GM12878 (cell line): Measurements from ENCODE around the gene ELP6. TPM values are rescaled to one million over a fixed set of nuclear protein-coding genes. Genes with fewer than 3 reads are reported as not detected.
A peak's percentile ranks its signal among the peaks of the same experiment; 100 is the strongest.

Source experiments
- ATF7 ChIP-seq: fragments of 450-650 bp; IDR thresholded peaks from 2 replicates; pipeline ENCODE4 v1.6.1; 2016; ENCODE audit warnings: low read depth, mild to moderate bottlenecking
- CHD2 ChIP-seq: IDR thresholded peaks from 2 replicates; pipeline ENCODE4 v1.6.1; 2011; ENCODE audit warnings: low read depth, low read length, improper control_type of control experiment, borderline replicate concordance
- KDM1A ChIP-seq: fragments of 200-600 bp; sonication (generic); IDR thresholded peaks from 2 replicates; pipeline ENCODE4 v1.6.1; 2016; ENCODE audit warnings: borderline replicate concordance
- MXI1 ChIP-seq: fragments of 150-350 bp; IDR thresholded peaks from 2 replicates; pipeline ENCODE4 v1.6.1; 2011; ENCODE audit warnings: low read depth, mild to moderate bottlenecking, inconsistent platforms, low read length, improper control_type of control experiment
- MYB ChIP-seq: fragments of 150-350 bp; IDR thresholded peaks from 2 replicates; pipeline ENCODE4 v1.6.1; 2014; ENCODE audit warnings: mild to moderate bottlenecking, low read depth, low read length, borderline replicate concordance
- NFIC ChIP-seq: IDR thresholded peaks from 2 replicates; pipeline ENCODE4 v1.6.1; 2012; ENCODE audit warnings: low read depth, mild to moderate bottlenecking, inconsistent platforms, low read length, moderate library complexity
- POLR2AphosphoS5 ChIP-seq: IDR thresholded peaks from 2 replicates; pipeline ENCODE4 v1.6.1; 2011; ENCODE audit warnings: mild to moderate bottlenecking, low read length, inconsistent platforms
- TARDBP ChIP-seq: IDR thresholded peaks from 2 replicates; pipeline ENCODE4 v1.6.1; 2016; ENCODE audit warnings: borderline replicate concordance
- polyA plus RNA-seq, 11 experiments: library from polyadenylated mRNA; depleted of rRNA in 4 of 11; unstranded in 6 of 11; stranded (reverse) in 5 of 11; fragments of >200 nt; fragmentation: Nextera tagmentation in 4 of 11; fragmentation: Illumina TruSeq in 1 of 11; extraction: Ambion mirVana in 4 of 11; extraction: Trizol in 1 of 11; gene quantifications; 1 replicate in 1 of 11; 2 replicates in 10 of 11; pipeline versions ENCODE4 v1.2.1 to v1.2.3, GENCODE V29; 2011 to 2016; ENCODE audit warnings: inconsistent platforms in 2 of 11, missing spikeins in 2 of 11, low read depth in 1 of 11
- total RNA-seq, 4 experiments: library from RNA; depleted of rRNA in 3 of 4; stranded (reverse); fragments of >200 nt in 3 of 4; fragmentation: Illumina TruSeq in 1 of 4; extraction: Trizol in 1 of 4; gene quantifications; 2 replicates each; pipeline versions ENCODE4 v1.2.1 to v1.2.3, GENCODE V29; 2013 to 2021
- TF ChIP-seq, protein P1 (sequence below): fragments of 450-650 bp; IDR thresholded peaks from 2 replicates; pipeline ENCODE4 v1.6.1; 2016; ENCODE audit warnings: mild to moderate bottlenecking, moderate library complexity, borderline replicate concordance
- TF ChIP-seq, protein P2 (sequence below): fragments of 450-650 bp; IDR thresholded peaks from 2 replicates; pipeline ENCODE4 v1.6.1; 2017; ENCODE audit warnings: mild to moderate bottlenecking

Gene ELP6
- total and polyA plus RNA-seq, 10 of the 15 experiments (the other 5 are each of a cell fraction or from before 2014, with no cell fraction given), result 39.5 to 83.3 (median 50.2) TPM

DNA sequence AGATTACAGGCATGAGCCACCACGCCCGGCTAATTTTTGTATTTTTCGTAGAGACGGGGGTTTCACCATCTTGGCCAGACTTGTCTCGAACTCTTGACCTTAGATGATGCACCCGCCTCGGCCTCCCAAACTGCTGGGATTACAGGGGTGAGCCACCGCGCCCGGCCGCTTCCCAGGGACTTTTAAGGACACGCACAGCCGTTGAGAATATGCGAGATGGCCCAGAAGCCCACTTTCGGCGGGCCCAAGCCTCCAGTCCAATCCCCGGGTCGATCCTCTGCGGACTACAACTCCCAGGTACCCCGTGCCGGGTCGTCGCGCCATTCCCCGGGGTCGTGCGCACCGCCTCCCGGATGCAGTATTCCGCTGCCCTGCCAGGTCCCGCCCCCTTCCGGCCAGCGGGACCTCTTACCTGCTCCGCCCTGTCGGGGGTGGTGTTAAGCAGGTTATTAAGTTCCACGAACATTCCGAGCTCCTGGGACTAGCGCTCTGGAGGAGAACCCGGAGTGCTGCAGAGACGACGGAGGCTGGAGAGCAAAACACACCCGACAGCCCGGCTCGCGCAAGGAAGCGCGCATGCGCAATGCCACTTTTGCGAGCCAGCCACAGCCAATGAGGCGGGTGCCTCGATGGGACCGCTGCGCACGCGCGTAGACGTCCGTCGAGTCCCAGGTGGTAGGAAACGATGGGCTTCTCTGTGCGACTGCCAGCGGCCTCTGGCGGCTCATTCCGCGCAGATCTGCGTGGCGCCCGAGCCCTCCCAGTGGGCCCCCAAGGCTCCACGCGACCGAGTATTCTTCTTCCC, at the start of gene ELP6 (continued):
- TF ChIP-seq, protein P1, sequence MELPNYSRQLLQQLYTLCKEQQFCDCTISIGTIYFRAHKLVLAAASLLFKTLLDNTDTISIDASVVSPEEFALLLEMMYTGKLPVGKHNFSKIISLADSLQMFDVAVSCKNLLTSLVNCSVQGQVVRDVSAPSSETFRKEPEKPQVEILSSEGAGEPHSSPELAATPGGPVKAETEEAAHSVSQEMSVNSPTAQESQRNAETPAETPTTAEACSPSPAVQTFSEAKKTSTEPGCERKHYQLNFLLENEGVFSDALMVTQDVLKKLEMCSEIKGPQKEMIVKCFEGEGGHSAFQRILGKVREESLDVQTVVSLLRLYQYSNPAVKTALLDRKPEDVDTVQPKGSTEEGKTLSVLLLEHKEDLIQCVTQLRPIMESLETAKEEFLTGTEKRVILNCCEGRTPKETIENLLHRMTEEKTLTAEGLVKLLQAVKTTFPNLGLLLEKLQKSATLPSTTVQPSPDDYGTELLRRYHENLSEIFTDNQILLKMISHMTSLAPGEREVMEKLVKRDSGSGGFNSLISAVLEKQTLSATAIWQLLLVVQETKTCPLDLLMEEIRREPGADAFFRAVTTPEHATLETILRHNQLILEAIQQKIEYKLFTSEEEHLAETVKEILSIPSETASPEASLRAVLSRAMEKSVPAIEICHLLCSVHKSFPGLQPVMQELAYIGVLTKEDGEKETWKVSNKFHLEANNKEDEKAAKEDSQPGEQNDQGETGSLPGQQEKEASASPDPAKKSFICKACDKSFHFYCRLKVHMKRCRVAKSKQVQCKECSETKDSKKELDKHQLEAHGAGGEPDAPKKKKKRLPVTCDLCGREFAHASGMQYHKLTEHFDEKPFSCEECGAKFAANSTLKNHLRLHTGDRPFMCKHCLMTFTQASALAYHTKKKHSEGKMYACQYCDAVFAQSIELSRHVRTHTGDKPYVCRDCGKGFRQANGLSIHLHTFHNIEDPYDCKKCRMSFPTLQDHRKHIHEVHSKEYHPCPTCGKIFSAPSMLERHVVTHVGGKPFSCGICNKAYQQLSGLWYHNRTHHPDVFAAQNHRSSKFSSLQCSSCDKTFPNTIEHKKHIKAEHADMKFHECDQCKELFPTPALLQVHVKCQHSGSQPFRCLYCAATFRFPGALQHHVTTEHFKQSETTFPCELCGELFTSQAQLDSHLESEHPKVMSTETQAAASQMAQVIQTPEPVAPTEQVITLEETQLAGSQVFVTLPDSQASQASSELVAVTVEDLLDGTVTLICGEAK, result peak; percentile 95
- peak; percentile 76; the same call in 1 of the 2 replicates for TF ChIP-seq TARDBP
- TF ChIP-seq KDM1A, result no peak
- 0 out of 2 replicates have a peak, but pooled peaks have one; percentile 8 for TF ChIP-seq ATF7
- TF ChIP-seq NFIC, result no peak
- no peak for TF ChIP-seq MYB
- TF ChIP-seq CHD2, result peak; percentile 56; the same call in 1 of the 2 replicates
- peak; percentile 69 for TF ChIP-seq MXI1
- TF ChIP-seq, protein P2, sequence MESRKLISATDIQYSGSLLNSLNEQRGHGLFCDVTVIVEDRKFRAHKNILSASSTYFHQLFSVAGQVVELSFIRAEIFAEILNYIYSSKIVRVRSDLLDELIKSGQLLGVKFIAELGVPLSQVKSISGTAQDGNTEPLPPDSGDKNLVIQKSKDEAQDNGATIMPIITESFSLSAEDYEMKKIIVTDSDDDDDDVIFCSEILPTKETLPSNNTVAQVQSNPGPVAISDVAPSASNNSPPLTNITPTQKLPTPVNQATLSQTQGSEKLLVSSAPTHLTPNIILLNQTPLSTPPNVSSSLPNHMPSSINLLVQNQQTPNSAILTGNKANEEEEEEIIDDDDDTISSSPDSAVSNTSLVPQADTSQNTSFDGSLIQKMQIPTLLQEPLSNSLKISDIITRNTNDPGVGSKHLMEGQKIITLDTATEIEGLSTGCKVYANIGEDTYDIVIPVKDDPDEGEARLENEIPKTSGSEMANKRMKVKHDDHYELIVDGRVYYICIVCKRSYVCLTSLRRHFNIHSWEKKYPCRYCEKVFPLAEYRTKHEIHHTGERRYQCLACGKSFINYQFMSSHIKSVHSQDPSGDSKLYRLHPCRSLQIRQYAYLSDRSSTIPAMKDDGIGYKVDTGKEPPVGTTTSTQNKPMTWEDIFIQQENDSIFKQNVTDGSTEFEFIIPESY, result no peak
- TF ChIP-seq POLR2AphosphoS5, result peak; percentile 95
- TF ChIP-seq, all 136 proteins: peak for 57
